GM19193 (cell line): ENCODE results near the gene SNRNP25.

ENCODE experiments used
- POLR2A ChIP-seq: IDR thresholded peaks from 4 replicates; pipeline ENCODE4 v1.6.1; 2011; ENCODE audit not compliant: insufficient read depth, insufficient read length; ENCODE audit errors: extremely low read depth

SNRNP25 gene

GRCh38 chr16:85865-86264 is 32.2 kb downstream of the SNRNP25 start:
- TF ChIP-seq POLR2A = no peak

GRCh38 chr16:86483-86952 is 32.9 kb downstream of the SNRNP25 start:
- TF ChIP-seq POLR2A = no peak

GRCh38 chr16:88613-89012 is 35.0 kb downstream of the SNRNP25 start:
- no peak for TF ChIP-seq POLR2A

GRCh38 chr16:89391-90302 is 36.0 kb downstream of the SNRNP25 start:
- no peak for TF ChIP-seq POLR2A

GRCh38 chr16:91484-91883 is 37.9 kb downstream of the SNRNP25 start:
- TF ChIP-seq POLR2A = no peak

- TF ChIP-seq POLR2A = no peak
These were observed 39.1 kb downstream of the SNRNP25 start for GRCh38 chr16:92431-93339.

- no peak for TF ChIP-seq POLR2A
These were observed 41.3 kb downstream of the SNRNP25 start for GRCh38 chr16:94918-95265.

- no peak for TF ChIP-seq POLR2A
These were observed 43.3 kb downstream of the SNRNP25 start for GRCh38 chr16:96935-97381.

GRCh38 chr16:97822-98221 is 44.2 kb downstream of the SNRNP25 start:
- no peak for TF ChIP-seq POLR2A

GRCh38 chr16:100989-101388 is 47.4 kb downstream of the SNRNP25 start:
- no peak for TF ChIP-seq POLR2A

- TF ChIP-seq POLR2A = no peak
These were observed 48.0 kb downstream of the SNRNP25 start for GRCh38 chr16:101586-101985.

GRCh38 chr16:102060-102855 is 48.6 kb downstream of the SNRNP25 start:
- no peak for TF ChIP-seq POLR2A

- TF ChIP-seq POLR2A = no peak
These were observed 50.7 kb downstream of the SNRNP25 start for GRCh38 chr16:104355-104754.

- TF ChIP-seq POLR2A = no peak
These were observed 51.3 kb downstream of the SNRNP25 start for GRCh38 chr16:104928-105327.

GRCh38 chr16:105521-105920 is 51.9 kb downstream of the SNRNP25 start:
- no peak for TF ChIP-seq POLR2A

- TF ChIP-seq POLR2A = no peak
These were observed 53.1 kb downstream of the SNRNP25 start for GRCh38 chr16:106623-107324.
